IMR-90 (cell line): Measurements from ENCODE around the gene KBTBD4. TPM values are rescaled to one million over a fixed set of nuclear protein-coding genes. Genes with fewer than 3 reads are reported as not detected.

Source experiments
- ATAC-seq: fragments of 200-7000 bp; cut with Tn5 transposase; 2 replicates; pipeline ENCODE4 v1.9.1; 2020; ENCODE audit warnings: low read depth, mild to moderate bottlenecking, moderate library complexity
- BruUV-seq: library from RNA; stranded (reverse); fragments of 400-500 nt; replicated peaks from 2 replicates; lab custom pipeline; 2021; lab: Mats Ljungman, UMichigan
- CTCF ChIA-PET: fragments of 300-600 bp; formaldehyde crosslinking; extraction: SDS; loops from one replicate; lab custom pipeline; 2021; ENCODE audit warnings: antibody characterized with exemption; lab: Yijun Ruan, JAX
- POLR2A ChIA-PET: fragments of 300-600 bp; sonication (Branson Sonifier 250); formaldehyde crosslinking; loops from one replicate; lab custom pipeline; 2022; ENCODE audit warnings: antibody characterized with exemption; ENCODE audit not compliant: unreplicated experiment; lab: Charles Lee
- DNase-seq: peaks from one replicate; pipeline ENCODE4 v3.0.0; 2013
- H2AFZ ChIP-seq: replicated peaks from 2 replicates; pipeline ENCODE3; 2013; ENCODE audit warnings: low read length, mild to moderate bottlenecking; ENCODE audit not compliant: poor library complexity
- H2AK5ac ChIP-seq: 2 replicates; pipeline ENCODE4 v1.6.1; 2013; ENCODE audit warnings: low read depth, low read length, inconsistent platforms
- H2AK9ac ChIP-seq: replicated peaks from 2 replicates; pipeline ENCODE3; 2013; ENCODE audit warnings: mild to moderate bottlenecking, low read depth, low read length, moderate library complexity; ENCODE audit not compliant: poor library complexity
- H2BK120ac ChIP-seq: 2 replicates; pipeline ENCODE4 v1.6.1; 2013; ENCODE audit warnings: low read depth, low read length, inconsistent platforms
- H2BK15ac ChIP-seq: 3 replicates; pipeline ENCODE4 v1.6.1; 2013; ENCODE audit warnings: low read depth, low read length, inconsistent platforms
- H2BK20ac ChIP-seq: 2 replicates; pipeline ENCODE4 v1.6.1; 2013; ENCODE audit warnings: low read depth, mild to moderate bottlenecking, inconsistent platforms, low read length, moderate library complexity
- H2BK5ac ChIP-seq: 2 replicates; pipeline ENCODE4 v1.6.1; 2013; ENCODE audit warnings: mild to moderate bottlenecking, low read depth, low read length, inconsistent platforms; ENCODE audit not compliant: poor library complexity, severe bottlenecking
- H3K14ac ChIP-seq: replicated peaks from 2 replicates; pipeline ENCODE4 v1.6.1; 2013; ENCODE audit warnings: low read depth, low read length, inconsistent platforms
- H3K18ac ChIP-seq: 2 replicates; pipeline ENCODE4 v1.6.1; 2013; ENCODE audit warnings: low read depth, low read length, control low read depth
- H3K23ac ChIP-seq: 2 replicates; pipeline ENCODE4 v1.6.1; 2013; ENCODE audit warnings: low read depth, low read length, inconsistent platforms
- H3K27ac ChIP-seq: 2 replicates; pipeline ENCODE4 v1.5.1; 2013; ENCODE audit warnings: mild to moderate bottlenecking, control low read depth, low read length; ENCODE audit not compliant: insufficient read depth
- H3K27me3 ChIP-seq: 2 replicates; pipeline ENCODE4 v1.6.1; 2013; ENCODE audit warnings: low read length; ENCODE audit not compliant: control insufficient read depth, insufficient read depth
- H3K36me3 ChIP-seq: 2 replicates; pipeline ENCODE4 v1.6.1; 2013; ENCODE audit warnings: low read length, mixed read lengths; ENCODE audit not compliant: control insufficient read depth, insufficient read depth
- H3K4ac ChIP-seq: 2 replicates; pipeline ENCODE4 v1.6.1; 2013; ENCODE audit warnings: low read depth, low read length, inconsistent platforms
- H3K4me1 ChIP-seq: 2 replicates; pipeline ENCODE4 v1.6.1; 2013; ENCODE audit warnings: low read length, mixed read lengths; ENCODE audit not compliant: control insufficient read depth, insufficient read depth
- H3K4me2 ChIP-seq: 2 replicates; pipeline ENCODE4 v1.6.1; 2013; ENCODE audit warnings: low read depth, mild to moderate bottlenecking, control low read depth, low read length, moderate library complexity
- H3K4me3 ChIP-seq: 2 replicates; pipeline ENCODE4 v1.5.1; 2013; ENCODE audit warnings: low read depth, mild to moderate bottlenecking, control low read depth, low read length, moderate library complexity; ENCODE audit not compliant: insufficient read depth
- H3K56ac ChIP-seq: 2 replicates; pipeline ENCODE4 v1.6.1; 2013; ENCODE audit warnings: low read length, inconsistent platforms; ENCODE audit not compliant: insufficient read depth; ENCODE audit errors: extremely low read depth
- H3K79me1 ChIP-seq, 2 experiments: 2 replicates each; pipeline ENCODE4 v1.6.1; 2013; ENCODE audit warnings: low read length in 2 of 2, inconsistent platforms in 1 of 2, low read depth in 1 of 2
- H3K9ac ChIP-seq: 2 replicates; pipeline ENCODE4 v1.6.1; 2013; ENCODE audit warnings: low read depth, low read length, control low read depth
- H3K9me1 ChIP-seq: 2 replicates; pipeline ENCODE4 v1.6.1; 2013; ENCODE audit warnings: low read length, inconsistent platforms; ENCODE audit not compliant: insufficient read depth
- H3K9me3 ChIP-seq: 2 replicates; pipeline ENCODE4 v1.6.1; 2013; ENCODE audit warnings: low read length; ENCODE audit not compliant: control insufficient read depth, insufficient read depth
- H4K20me1 ChIP-seq: 2 replicates; pipeline ENCODE4 v1.6.1; 2013; ENCODE audit warnings: low read length, inconsistent platforms; ENCODE audit not compliant: insufficient read depth
- H4K5ac ChIP-seq: 2 replicates; pipeline ENCODE4 v1.6.1; 2013; ENCODE audit warnings: mild to moderate bottlenecking, low read depth, low read length, control low read depth
- H4K8ac ChIP-seq, 2 experiments: 2 replicates each; pipeline ENCODE4 v1.6.1; 2013; ENCODE audit warnings: low read depth in 2 of 2, low read length in 2 of 2, control low read depth in 1 of 2, inconsistent platforms in 1 of 2
- H4K91ac ChIP-seq: 2 replicates; pipeline ENCODE4 v1.6.1; 2013; ENCODE audit warnings: low read depth, low read length, inconsistent platforms; ENCODE audit not compliant: insufficient read depth
- BHLHE40 ChIP-seq: fragments of 150-350 bp; IDR thresholded peaks from 2 replicates; pipeline ENCODE4 v1.6.1; 2016; ENCODE audit warnings: mild to moderate bottlenecking, low read depth, low read length
- CEBPB ChIP-seq: IDR thresholded peaks from 2 replicates; pipeline ENCODE4 v1.6.1; 2012; ENCODE audit warnings: low read depth, low read length, improper control_type of control experiment
- CHD1 ChIP-seq: IDR thresholded peaks from 2 replicates; pipeline ENCODE4 v1.6.1; 2012; ENCODE audit warnings: low read depth, low read length, improper control_type of control experiment
- CTCF ChIP-seq: conservative IDR thresholded peaks from 2 replicates; pipeline ENCODE4 v1.5.1; 2012; ENCODE audit warnings: mild to moderate bottlenecking, low read depth, low read length, improper control_type of control experiment
- ELK1 ChIP-seq: fragments of 150-350 bp; IDR thresholded peaks from 2 replicates; pipeline ENCODE4 v1.6.1; 2016; ENCODE audit warnings: low read depth, mild to moderate bottlenecking, low read length, moderate library complexity, borderline replicate concordance
- FOS ChIP-seq: fragments of 150-350 bp; IDR thresholded peaks from 2 replicates; pipeline ENCODE4 v1.6.1; 2016; ENCODE audit warnings: low read depth, low read length
- MAFK ChIP-seq: IDR thresholded peaks from 2 replicates; pipeline ENCODE4 v1.6.1; 2012; ENCODE audit warnings: low read depth, low read length, improper control_type of control experiment
- MAZ ChIP-seq: IDR thresholded peaks from 2 replicates; pipeline ENCODE4 v1.6.1; 2012; ENCODE audit warnings: low read depth, mild to moderate bottlenecking, low read length, improper control_type of control experiment, moderate library complexity, borderline replicate concordance
- MXI1 ChIP-seq: IDR thresholded peaks from 2 replicates; pipeline ENCODE4 v1.6.1; 2012; ENCODE audit warnings: low read depth, mild to moderate bottlenecking, low read length, moderate library complexity, borderline replicate concordance
- NFE2L2 ChIP-seq: fragments of 150-350 bp; IDR thresholded peaks from 2 replicates; pipeline ENCODE4 v1.6.1; 2016; ENCODE audit warnings: low read depth, mild to moderate bottlenecking, low read length
- POLR2A ChIP-seq: IDR thresholded peaks from 2 replicates; pipeline ENCODE4 v1.6.1; 2012; ENCODE audit warnings: mild to moderate bottlenecking, low read depth, low read length
- RAD21 ChIP-seq: IDR thresholded peaks from 2 replicates; pipeline ENCODE4 v1.6.1; 2012; ENCODE audit warnings: low read length, improper control_type of control experiment
- RCOR1 ChIP-seq: IDR thresholded peaks from 2 replicates; pipeline ENCODE4 v1.6.1; 2012; ENCODE audit warnings: mild to moderate bottlenecking, low read length, improper control_type of control experiment; ENCODE audit not compliant: insufficient replicate concordance
- RFX5 ChIP-seq: IDR thresholded peaks from 2 replicates; pipeline ENCODE4 v1.8.0; 2012; ENCODE audit warnings: low read depth, mild to moderate bottlenecking, low read length, moderate library complexity
- SMC3 ChIP-seq: fragments of 150-350 bp; IDR thresholded peaks from 2 replicates; pipeline ENCODE4 v1.6.1; 2016; ENCODE audit warnings: low read depth, mild to moderate bottlenecking, antibody characterized with exemption, low read length, moderate library complexity
- USF2 ChIP-seq: fragments of 150-350 bp; IDR thresholded peaks from 2 replicates; pipeline ENCODE4 v1.6.1; 2017; ENCODE audit warnings: mild to moderate bottlenecking, antibody characterized with exemption, low read length, low read depth
- WGBS, 2 experiments: methylation state at CpG; one replicate each; pipeline versions ENCODE4 v1.1.5 to v1.1.7; 2013; ENCODE audit warnings: missing lambda C conversion rate in 2 of 2; ENCODE audit not compliant: insufficient read length in 1 of 2; ENCODE audit errors: extremely low coverage in 2 of 2; 5-methylcytosine and 5-hydroxymethylcytosine counted together
- dilution Hi-C: fragments of 300-500 bp; cut with HindIII; formaldehyde crosslinking; loops from one replicate; pipeline ENCODE4 v1.14.3; 2018; ENCODE audit warnings: low sequenced_read_pairs; ENCODE audit not compliant: unreplicated experiment
- in situ Hi-C: fragments of 300-500 bp; cut with MboI; formaldehyde crosslinking; loops from 3 replicates; pipeline ENCODE4 v1.14.3; 2019; ENCODE audit warnings: low sequenced_read_pairs, inconsistent platforms, mixed read lengths
- intact Hi-C: fragments of 100-400 bp; cut with micrococcal nuclease; formaldehyde crosslinking; loops from 2 replicates; pipeline ENCODE4 v1.10.0; 2022
- polyA plus RNA-seq, 3 experiments: library from polyadenylated mRNA; depleted of rRNA; stranded (reverse); fragments of >200 nt; gene quantifications; 2 replicates each; pipeline ENCODE4 v1.2.3, GENCODE V29; 2012; ENCODE audit warnings: low replicate concordance in 1 of 3
- total RNA-seq: library from RNA; depleted of rRNA; stranded (reverse); fragments of >200 nt; gene quantifications from 2 replicates; pipeline ENCODE4 v1.2.3, GENCODE V29; 2012

The KBTBD4 gene
- total and polyA plus RNA-seq, 2 of the 4 experiments (the other 2 are of a cell fraction) = 14.9 to 41.6 TPM

DNA sequence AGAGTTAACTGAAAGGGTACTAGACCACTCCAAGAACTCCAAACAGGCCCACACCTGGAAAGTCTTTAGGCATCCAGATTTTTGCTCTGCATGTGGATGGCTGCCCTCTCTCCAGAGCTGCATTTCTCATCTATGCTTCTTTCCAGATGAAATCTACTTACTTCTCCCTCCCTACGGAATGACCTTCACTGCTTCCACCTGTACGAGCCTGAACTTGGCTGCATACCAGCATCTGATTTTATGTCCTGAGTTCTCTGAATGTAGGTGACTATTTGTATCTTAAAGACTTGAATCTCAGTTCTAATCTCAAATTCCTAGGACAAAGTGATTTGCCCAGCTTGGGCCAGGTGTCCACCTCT lies 39.1 kb downstream of the KBTBD4 start:
- BruUV-seq = no TSS peak
- no peak overlapping the region for H4K8ac ChIP-seq
- H3K4me3 ChIP-seq = no peak overlapping the region
- no peak overlapping the region for H3K9ac ChIP-seq
- WGBS, 2 experiments = no CpG with 5 or more reads among the region's 2 CpGs
- ChIA-PET CTCF (interaction anchor here (1.2 kb wide), 2 partner anchors 20 to 25 kb away, joined by 3 to 4 read pairs; no protein-coding TSS in a partner anchor), POLR2A (no interaction called here)
- ATAC-seq (no peak), DNase-seq (no peak)
- no peak overlapping the region; the same call in 1 of the 2 replicates for H3K56ac ChIP-seq
- H4K5ac ChIP-seq = no peak overlapping the region
- H4K91ac ChIP-seq = no peak overlapping the region
- in situ Hi-C loops (no loop called here), intact Hi-C loops (loop anchor here (10.0 kb wide), 1 partner anchor 55 kb away; no protein-coding TSS in a partner anchor), dilution Hi-C loops (no loop called here)
- no peak overlapping the region for H2BK20ac ChIP-seq
- H3K9me3 ChIP-seq = no peaks in the 10 kb centered on the region
- no peak overlapping the region for H3K23ac ChIP-seq
- no peak overlapping the region for H2AK5ac ChIP-seq
- no peak overlapping the region for H3K14ac ChIP-seq
- no peak overlapping the region for H2AFZ ChIP-seq
- H3K79me1 ChIP-seq = peaks cover 8 to 70% of the 10 kb centered on the region in 2 experiments
- peaks cover 21% of the 10 kb centered on the region for H3K9me1 ChIP-seq
- H4K20me1 ChIP-seq = peaks cover 97% of the 10 kb centered on the region
- H2BK120ac ChIP-seq = no peak overlapping the region
- no peaks in the 10 kb centered on the region; the same call in 1 of the 2 replicates for H3K36me3 ChIP-seq
- no peak overlapping the region for H2BK5ac ChIP-seq
- H2BK15ac ChIP-seq = no peak overlapping the region
- H3K27me3 ChIP-seq = no peaks in the 10 kb centered on the region
- H3K4me1 ChIP-seq = peaks cover 13% of the 10 kb centered on the region
- no peak for TF ChIP-seq USF2
- no peak for TF ChIP-seq ELK1
- TF ChIP-seq RAD21 = no peak
- no peak for TF ChIP-seq MAZ
- TF ChIP-seq BHLHE40 = no peak
- no peak for TF ChIP-seq MXI1
- TF ChIP-seq NFE2L2 = no peak
- TF ChIP-seq POLR2A = no peak
- TF ChIP-seq RFX5 = no peak
- TF ChIP-seq SMC3 = no peak
- TF ChIP-seq MAFK = no peak
- TF ChIP-seq CTCF = no peak
- TF ChIP-seq CHD1 = no peak
- TF ChIP-seq CEBPB = no peak
- TF ChIP-seq FOS = no peak
- no peak for TF ChIP-seq RCOR1
- no peak overlapping the region for H3K27ac ChIP-seq
- no peak overlapping the region for H3K4me2 ChIP-seq
- no peak overlapping the region for H3K4ac ChIP-seq
- no peak overlapping the region for H2AK9ac ChIP-seq
- no peak overlapping the region for H3K18ac ChIP-seq
